Keratinocyte (primary cell): ENCODE results near the gene HSF5. TPM values are rescaled to one million over a fixed set of nuclear protein-coding genes. Genes with fewer than 3 reads are reported as not detected.

Experiments
- DNase-seq: peaks from one replicate; pipeline ENCODE4 v3.0.0-alpha.2; 2011; ENCODE audit warnings: low read depth, missing footprints, low spot score
- FAIRE-seq: peaks from 2 replicates; lab custom pipeline; 2011; peaks lifted over from hg19 to GRCh38; lab: Jason Lieb, UNC
- H2AFZ ChIP-seq: 2 replicates; pipeline ENCODE4 v1.6.0; 2012; ENCODE audit warnings: low read length, control low read depth, inconsistent platforms; ENCODE audit not compliant: control insufficient read depth
- H3K27ac ChIP-seq: 2 replicates; pipeline ENCODE4 v1.5.1; 2011; ENCODE audit warnings: low read length; ENCODE audit not compliant: control insufficient read depth, insufficient read depth
- H3K27me3 ChIP-seq: 3 replicates; pipeline ENCODE4 v1.6.0; 2011; ENCODE audit warnings: low read length; ENCODE audit not compliant: control insufficient read depth, insufficient read depth; ENCODE audit errors: extremely low read depth
- H3K36me3 ChIP-seq, 2 experiments: 2 replicates in 1 of 2; 3 replicates in 1 of 2; pipeline ENCODE4 v1.5.1; 2011; ENCODE audit warnings: low read length in 2 of 2, mild to moderate bottlenecking in 1 of 2; ENCODE audit not compliant: control insufficient read depth in 2 of 2, insufficient read depth in 2 of 2; ENCODE audit errors: extremely low read depth in 1 of 2
- H3K4me1 ChIP-seq: 3 replicates; pipeline ENCODE4 v1.5.1; 2011; ENCODE audit warnings: low read length; ENCODE audit not compliant: control insufficient read depth, insufficient read depth; ENCODE audit errors: extremely low read depth
- H3K4me2 ChIP-seq: 3 replicates; pipeline ENCODE4 v1.6.0; 2011; ENCODE audit warnings: low read depth, low read length; ENCODE audit not compliant: control insufficient read depth, insufficient read depth; ENCODE audit errors: extremely low read depth
- H3K4me3 ChIP-seq, 3 experiments: fragments of 200-600 bp in 1 of 3; sonication (generic) in 1 of 3; 2 replicates in 2 of 3; 3 replicates in 1 of 3; pipeline ENCODE4 v1.5.1; 2011 to 2016; ENCODE audit warnings: low read length in 3 of 3, mild to moderate bottlenecking in 3 of 3, control low read depth in 2 of 3, inconsistent platforms in 1 of 3, low read depth in 1 of 3, mixed read lengths in 1 of 3, mixed run types in 1 of 3, moderate library complexity in 1 of 3; ENCODE audit not compliant: control insufficient read depth in 2 of 3, insufficient read depth in 2 of 3; ENCODE audit errors: extremely low read depth in 1 of 3
- H3K79me2 ChIP-seq: 2 replicates; pipeline ENCODE4 v1.6.0; 2012; ENCODE audit warnings: low read length; ENCODE audit not compliant: control insufficient read depth, insufficient read depth
- H3K9ac ChIP-seq: 3 replicates; pipeline ENCODE4 v1.6.0; 2011; ENCODE audit warnings: low read length; ENCODE audit not compliant: control insufficient read depth, insufficient read depth; ENCODE audit errors: extremely low read depth
- H3K9me1 ChIP-seq: 3 replicates; pipeline ENCODE4 v1.6.0; 2011; ENCODE audit warnings: low read length; ENCODE audit not compliant: control insufficient read depth, insufficient read depth; ENCODE audit errors: extremely low read depth
- H3K9me3 ChIP-seq: 2 replicates; pipeline ENCODE4 v1.5.1; 2012; ENCODE audit warnings: low read depth, low read length; ENCODE audit not compliant: control insufficient read depth
- H4K20me1 ChIP-seq: 3 replicates; pipeline ENCODE4 v1.6.0; 2011; ENCODE audit warnings: low read length; ENCODE audit not compliant: control insufficient read depth, insufficient read depth; ENCODE audit errors: extremely low read depth
- EZH2 ChIP-seq: IDR thresholded peaks from one replicate; pipeline ENCODE4 v1.6.1; 2012; ENCODE audit warnings: inconsistent platforms, mild to moderate bottlenecking, low read length, moderate library complexity
- dilution Hi-C: fragments of 300-500 bp; cut with MboI; formaldehyde crosslinking; loops from one replicate; pipeline ENCODE4 v1.7.0; 2020; ENCODE audit warnings: low sequenced_read_pairs; ENCODE audit not compliant: extremely low pct_ligation_motif_present
- polyA plus RNA-seq, 5 experiments: library from polyadenylated mRNA; depleted of rRNA in 3 of 5; stranded (reverse) in 3 of 5; stranded (forward) in 1 of 5; unstranded in 1 of 5; fragments of >200 nt; gene quantifications; 1 replicate in 1 of 5; 2 replicates in 3 of 5; 3 replicates in 1 of 5; pipeline versions ENCODE4 v1.2.1 to v1.2.3, GENCODE V29; 2011 to 2012; ENCODE audit warnings: missing spikeins in 2 of 5, low read depth in 1 of 5, low replicate concordance in 1 of 5
- TF ChIP-seq, protein P1 (sequence below), 3 experiments: IDR thresholded peaks in 1 of 3; conservative IDR thresholded peaks in 1 of 3; optimal IDR thresholded peaks in 1 of 3; 2 replicates in 2 of 3; 3 replicates in 1 of 3; pipeline versions ENCODE3 to v1.5.1; 2011; ENCODE audit warnings: low read length in 3 of 3, mild to moderate bottlenecking in 3 of 3, moderate library complexity in 2 of 3, control low read depth in 1 of 3, inconsistent platforms in 1 of 3; ENCODE audit not compliant: insufficient read depth in 2 of 3; ENCODE audit errors: extremely low read depth in 1 of 3

Gene HSF5
- polyA plus RNA-seq, 1 donor (not counting 4 experiments of a cell fraction or from before 2014, with no cell fraction given) = 0.01 TPM

DNA sequence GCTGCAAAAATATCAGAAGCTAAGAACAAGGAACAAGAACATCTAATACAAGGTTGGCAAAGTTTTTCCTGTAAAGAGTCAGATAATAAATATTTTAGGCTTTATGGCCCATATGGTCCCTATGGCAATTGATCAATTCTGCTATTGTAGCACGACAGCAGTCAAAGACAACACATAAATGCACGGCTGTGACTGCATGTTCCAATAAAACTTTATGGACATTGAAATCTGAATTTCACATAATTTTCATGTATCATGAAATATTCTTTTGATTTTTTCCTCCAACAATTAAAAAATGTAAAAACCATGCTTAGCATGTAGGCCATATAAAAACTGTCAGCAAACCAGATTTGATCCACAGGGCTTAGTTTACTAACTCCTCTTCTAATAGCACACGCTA, 60.4 kb downstream of the HSF5 start:
- no peaks in the 10 kb centered on the region for H3K36me3 ChIP-seq
- no peaks in the 10 kb centered on the region for H3K4me1 ChIP-seq
- no peaks in the 10 kb centered on the region for H3K9me1 ChIP-seq
- TF ChIP-seq, protein P1, sequence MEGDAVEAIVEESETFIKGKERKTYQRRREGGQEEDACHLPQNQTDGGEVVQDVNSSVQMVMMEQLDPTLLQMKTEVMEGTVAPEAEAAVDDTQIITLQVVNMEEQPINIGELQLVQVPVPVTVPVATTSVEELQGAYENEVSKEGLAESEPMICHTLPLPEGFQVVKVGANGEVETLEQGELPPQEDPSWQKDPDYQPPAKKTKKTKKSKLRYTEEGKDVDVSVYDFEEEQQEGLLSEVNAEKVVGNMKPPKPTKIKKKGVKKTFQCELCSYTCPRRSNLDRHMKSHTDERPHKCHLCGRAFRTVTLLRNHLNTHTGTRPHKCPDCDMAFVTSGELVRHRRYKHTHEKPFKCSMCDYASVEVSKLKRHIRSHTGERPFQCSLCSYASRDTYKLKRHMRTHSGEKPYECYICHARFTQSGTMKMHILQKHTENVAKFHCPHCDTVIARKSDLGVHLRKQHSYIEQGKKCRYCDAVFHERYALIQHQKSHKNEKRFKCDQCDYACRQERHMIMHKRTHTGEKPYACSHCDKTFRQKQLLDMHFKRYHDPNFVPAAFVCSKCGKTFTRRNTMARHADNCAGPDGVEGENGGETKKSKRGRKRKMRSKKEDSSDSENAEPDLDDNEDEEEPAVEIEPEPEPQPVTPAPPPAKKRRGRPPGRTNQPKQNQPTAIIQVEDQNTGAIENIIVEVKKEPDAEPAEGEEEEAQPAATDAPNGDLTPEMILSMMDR (optimal IDR thresholded peaks at IDR 0.05 in 1 of 3, IDR thresholded peaks at IDR 0.05 in 1 of 3, conservative IDR thresholded peaks at IDR 0.05 in 1 of 3; ENCODE audit: extremely low read depth in 1 of 3, insufficient read depth in 2 of 3, low read length in 3 of 3) = no peak
- no peak for TF ChIP-seq EZH2
- no peak overlapping the region for H3K27ac ChIP-seq
- H3K9me3 ChIP-seq = no peaks in the 10 kb centered on the region
- no peak overlapping the region for H3K9ac ChIP-seq
- H3K4me3 ChIP-seq = no peak overlapping the region
- no peaks in the 10 kb centered on the region for H4K20me1 ChIP-seq
- no peaks in the 10 kb centered on the region for H3K27me3 ChIP-seq
- FAIRE-seq (no peak), DNase-seq (no peak)
- no peaks in the 10 kb centered on the region for H3K79me2 ChIP-seq
- dilution Hi-C loops = loop anchor here (25.0 kb wide), 1 partner anchor 141 kb away; the partner anchor contains the start of gene MPO
- H3K4me2 ChIP-seq = no peak overlapping the region
- H2AFZ ChIP-seq = no peak overlapping the region

DNA sequence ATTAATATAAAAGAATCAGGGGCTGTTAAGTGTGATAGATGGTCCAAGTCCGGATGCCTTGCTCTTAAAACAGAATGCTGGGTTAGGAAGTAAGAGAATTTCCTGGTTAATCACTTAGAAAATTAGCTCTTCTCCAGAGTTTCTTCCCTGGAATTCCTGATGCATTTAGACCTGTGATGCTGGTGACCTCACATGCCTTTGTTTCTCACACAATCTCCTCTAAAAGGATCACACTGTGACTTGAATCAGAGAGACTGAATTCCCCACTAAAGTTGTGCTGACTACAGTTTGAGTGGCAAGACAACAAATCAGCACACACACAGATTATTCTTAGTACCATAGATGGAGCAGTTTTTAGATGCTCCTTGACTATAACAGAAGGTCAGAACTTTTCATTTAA, 66.5 kb downstream of the HSF5 start:
- DNase-seq (no peak), FAIRE-seq (no peak)
- peaks cover 5% of the 10 kb centered on the region for H3K79me2 ChIP-seq

More for the DNA sequence above, 66.5 kb downstream of the HSF5 start:
- H3K4me2 ChIP-seq = no peak overlapping the region
- H4K20me1 ChIP-seq = no peaks in the 10 kb centered on the region
- TF ChIP-seq, protein P1 (optimal IDR thresholded peaks at IDR 0.05 in 1 of 3, IDR thresholded peaks at IDR 0.05 in 1 of 3, conservative IDR thresholded peaks at IDR 0.05 in 1 of 3; ENCODE audit: extremely low read depth in 1 of 3, insufficient read depth in 2 of 3, low read length in 3 of 3) = no peak
- no peak for TF ChIP-seq EZH2
- H2AFZ ChIP-seq = no peak overlapping the region
- dilution Hi-C loops = no loop called here
- no peaks in the 10 kb centered on the region for H3K9me1 ChIP-seq
- H3K9ac ChIP-seq = no peak overlapping the region
- no peaks in the 10 kb centered on the region for H3K27me3 ChIP-seq
- H3K4me3 ChIP-seq = no peak overlapping the region
- H3K36me3 ChIP-seq = no peaks in the 10 kb centered on the region
- peaks cover 4% of the 10 kb centered on the region for H3K4me1 ChIP-seq
- no peaks in the 10 kb centered on the region for H3K9me3 ChIP-seq
- H3K27ac ChIP-seq = no peak overlapping the region
